ENCODE data around the gene GNAT1. TPM values are rescaled to one million over a fixed set of nuclear protein-coding genes. Genes with fewer than 3 reads are reported as not detected.

GNAT1 gene
- total RNA-seq, 2 experiments from 2014 or later = not detected

DNA sequence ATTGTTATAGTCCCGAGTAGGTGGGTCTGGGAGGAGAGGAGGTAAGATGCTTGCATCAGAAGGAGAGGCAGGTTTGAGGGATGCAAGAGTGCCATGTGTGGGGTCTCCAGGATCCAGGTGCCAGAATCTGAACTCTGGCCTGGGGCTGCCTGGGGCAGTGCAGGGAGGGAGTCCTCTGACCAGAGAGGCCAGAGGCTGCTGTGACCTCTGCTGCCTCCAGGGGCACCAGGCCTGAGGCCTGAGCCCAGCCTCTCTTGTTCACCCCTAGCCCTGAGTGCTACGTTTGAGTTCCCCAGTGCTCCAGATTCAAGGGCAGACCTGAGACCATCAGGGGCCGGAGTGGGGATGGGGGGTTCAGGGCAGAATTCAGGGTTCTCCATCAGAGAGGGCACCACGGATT lies 21.1 kb downstream of the GNAT1 start:
- H3K36me3 Mint-ChIP-seq (ENCODE audit: low read depth) = no peaks in the 10 kb centered on the region
- DNase-seq = no peak
- H3K27me3 Mint-ChIP-seq = peaks cover 6% of the 10 kb centered on the region
- ChIA-PET POLR2A (no interaction called here), CTCF (interaction anchor here (0.8 to 4.5 kb wide), 3 partner anchors 13 to 18 kb away, joined by 3 to 27 read pairs (median 23); no protein-coding TSS in a partner anchor)
- H3K9me3 Mint-ChIP-seq = no peaks in the 10 kb centered on the region
- no peak overlapping the region for H3K4me3 Mint-ChIP-seq
- no peaks in the 10 kb centered on the region for H3K4me1 Mint-ChIP-seq
- H3K27ac Mint-ChIP-seq = peak overlapping the region; percentile 9

DNA sequence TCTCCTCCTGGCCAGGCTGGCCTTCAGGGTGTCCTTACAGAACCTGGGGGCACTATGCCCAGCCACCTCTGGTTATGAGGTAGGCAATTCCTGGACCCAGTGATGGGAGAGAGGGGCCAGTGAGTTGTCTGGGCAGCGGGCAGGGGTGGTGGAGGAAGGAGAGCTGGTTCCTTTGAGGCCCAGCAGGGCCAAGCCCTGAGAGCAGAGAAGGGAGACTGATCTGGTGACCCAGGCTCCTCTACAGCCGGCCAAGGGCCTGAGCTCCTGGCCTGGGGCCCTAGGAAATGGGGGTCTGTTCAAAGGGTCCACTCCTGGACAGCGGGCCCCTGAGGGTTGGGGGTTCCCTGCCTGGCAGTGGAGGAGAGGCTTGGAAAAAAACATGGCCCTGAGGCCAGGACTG lies 21.6 kb downstream of the GNAT1 start:
- Mint-ChIP-seq H3K9me3 (no peaks in the 10 kb centered on the region), H3K36me3 (ENCODE audit: low read depth) (no peaks in the 10 kb centered on the region), H3K27me3 (peaks cover 2% of the 10 kb centered on the region), H3K27ac (no peak overlapping the region), H3K4me3 (no peak overlapping the region), H3K4me1 (no peaks in the 10 kb centered on the region)
- CTCF ChIA-PET = interaction anchor here (0.9 to 4.5 kb wide), 3 partner anchors 12 to 33 kb away, joined by 4 to 27 read pairs (median 5); no protein-coding TSS in a partner anchor
- no peak for DNase-seq
- POLR2A ChIA-PET = no interaction called here

DNA sequence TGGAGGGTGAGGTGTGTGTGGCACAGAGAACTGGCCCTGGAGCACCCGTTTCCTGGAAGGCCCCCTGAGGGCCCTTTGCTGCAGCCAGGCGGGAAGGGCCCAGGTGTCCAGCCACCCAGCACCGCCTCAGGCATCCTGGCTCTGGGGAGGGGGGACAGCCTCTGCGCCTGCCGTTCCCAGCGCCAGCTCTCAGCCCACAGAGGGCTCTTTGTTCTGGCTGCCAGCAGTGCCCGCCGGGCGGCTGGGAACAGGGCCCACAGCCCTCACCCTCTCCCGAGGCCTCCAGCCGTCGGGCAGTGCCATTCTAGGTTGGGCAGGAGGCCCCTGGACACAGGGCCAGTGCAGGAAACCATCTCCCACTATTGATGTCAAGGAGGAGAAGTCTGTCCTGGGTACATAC lies 22.0 kb downstream of the GNAT1 start:
- H3K4me3 Mint-ChIP-seq = no peak overlapping the region
- POLR2A ChIA-PET = no interaction called here

DNA sequence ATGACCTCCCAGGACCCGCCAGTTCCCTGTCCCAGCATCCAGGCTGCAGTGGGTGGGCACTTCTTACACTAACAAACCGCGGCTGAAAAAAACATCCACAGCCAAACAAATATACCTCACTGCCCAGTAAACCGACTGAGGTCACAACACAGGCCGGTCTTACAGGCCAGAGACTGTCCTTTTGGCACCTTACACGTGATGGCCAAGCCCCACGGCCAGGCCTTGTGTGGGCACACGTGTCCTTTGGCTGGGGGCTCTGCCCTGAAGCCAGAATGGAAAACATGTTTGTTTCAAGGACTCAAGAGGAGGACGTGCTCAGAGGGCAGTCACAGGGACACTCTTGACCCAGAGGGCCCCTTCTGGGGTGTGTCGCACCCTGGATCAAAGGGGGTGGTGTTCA lies 23.4 kb downstream of the GNAT1 start:
- no peak for DNase-seq
- CTCF ChIA-PET = interaction anchor here (0.8 to 17.4 kb wide), 5 partner anchors 11 to 83 kb away, joined by 3 to 175 read pairs (median 4); no protein-coding TSS in a partner anchor
- POLR2A ChIA-PET = interaction anchor here (0.5 kb wide), 1 partner anchor 601 kb away, joined by 3 read pairs; no protein-coding TSS in a partner anchor
- Mint-ChIP-seq H3K27me3 (no peaks in the 10 kb centered on the region), H3K4me1 (no peaks in the 10 kb centered on the region), H3K4me3 (no peak overlapping the region), H3K9me3 (no peaks in the 10 kb centered on the region), H3K36me3 (ENCODE audit: low read depth) (no peaks in the 10 kb centered on the region), H3K27ac (no peak overlapping the region)

More for the DNA sequence above, 22.0 kb downstream of the GNAT1 start:
- no peak overlapping the region for H3K27ac Mint-ChIP-seq
- no peaks in the 10 kb centered on the region for H3K36me3 Mint-ChIP-seq (ENCODE audit: low read depth)
- no peaks in the 10 kb centered on the region for H3K9me3 Mint-ChIP-seq
- no peak for DNase-seq
- H3K27me3 Mint-ChIP-seq = peaks cover 2% of the 10 kb centered on the region
- H3K4me1 Mint-ChIP-seq = no peaks in the 10 kb centered on the region
- CTCF ChIA-PET = interaction anchor here (0.9 to 17.4 kb wide), 3 partner anchors 11 to 33 kb away, joined by 4 to 175 read pairs (median 5); no protein-coding TSS in a partner anchor

DNA sequence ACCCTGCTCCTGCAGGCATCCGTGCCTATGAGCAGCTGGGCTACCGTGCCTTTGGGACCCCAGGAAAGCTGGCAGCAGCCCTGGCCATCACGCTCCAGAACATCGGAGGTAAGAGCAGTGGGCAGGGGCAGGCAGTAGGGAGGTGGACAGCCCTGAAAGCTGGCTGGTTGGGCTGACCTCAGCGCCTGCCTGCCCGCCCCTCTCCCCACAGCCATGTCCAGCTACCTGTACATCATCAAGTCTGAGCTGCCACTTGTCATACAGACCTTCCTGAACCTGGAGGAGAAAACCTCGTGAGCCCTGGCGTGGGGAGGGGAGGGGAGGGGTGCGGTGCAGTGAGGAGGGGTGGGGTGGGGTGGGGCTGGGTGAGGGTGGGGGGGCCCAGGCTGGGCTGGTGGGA lies 24.1 kb downstream of the GNAT1 start:
- no peak overlapping the region for H3K4me3 Mint-ChIP-seq
- H3K27me3 Mint-ChIP-seq = no peaks in the 10 kb centered on the region
- H3K4me1 Mint-ChIP-seq = no peaks in the 10 kb centered on the region
- no peaks in the 10 kb centered on the region for H3K36me3 Mint-ChIP-seq (ENCODE audit: low read depth)
- ChIA-PET POLR2A (interaction anchor here (0.5 kb wide), 1 partner anchor 602 kb away, joined by 3 read pairs; no protein-coding TSS in a partner anchor), CTCF (interaction anchor here (0.6 to 17.4 kb wide), 6 partner anchors 11 to 139 kb away, joined by 3 to 175 read pairs (median 4); no protein-coding TSS in a partner anchor)
- DNase-seq = no peak
- H3K9me3 Mint-ChIP-seq = no peaks in the 10 kb centered on the region
- no peak overlapping the region for H3K27ac Mint-ChIP-seq

DNA sequence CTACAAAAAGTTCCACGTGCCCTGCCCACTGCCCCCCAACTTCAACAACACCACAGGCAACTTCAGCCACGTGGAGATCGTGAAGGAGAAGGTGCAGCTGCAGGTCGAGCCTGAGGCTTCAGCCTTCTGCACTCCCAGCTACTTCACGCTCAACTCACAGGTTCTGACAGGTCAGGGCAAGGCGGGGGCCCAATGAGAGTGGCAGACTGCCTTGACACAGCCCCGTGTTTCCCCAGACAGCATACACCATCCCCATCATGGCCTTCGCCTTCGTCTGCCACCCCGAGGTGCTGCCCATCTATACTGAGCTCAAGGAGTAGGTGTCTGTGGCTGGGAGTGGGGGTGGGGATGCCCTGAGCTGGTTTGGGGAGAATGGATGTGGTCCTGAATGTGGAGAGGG lies 26.3 kb downstream of the GNAT1 start:
- ChIA-PET CTCF (interaction anchor here (1.0 to 17.4 kb wide), 6 partner anchors 8 to 97 kb away, joined by 3 to 175 read pairs (median 4); no protein-coding TSS in a partner anchor), POLR2A (no interaction called here)
- H3K36me3 Mint-ChIP-seq (ENCODE audit: low read depth) = no peaks in the 10 kb centered on the region
- H3K4me1 Mint-ChIP-seq = no peaks in the 10 kb centered on the region
- no peaks in the 10 kb centered on the region for H3K27me3 Mint-ChIP-seq
- no peak overlapping the region for H3K4me3 Mint-ChIP-seq
- no peak overlapping the region for H3K27ac Mint-ChIP-seq
- no peak for DNase-seq
- no peaks in the 10 kb centered on the region for H3K9me3 Mint-ChIP-seq

DNA sequence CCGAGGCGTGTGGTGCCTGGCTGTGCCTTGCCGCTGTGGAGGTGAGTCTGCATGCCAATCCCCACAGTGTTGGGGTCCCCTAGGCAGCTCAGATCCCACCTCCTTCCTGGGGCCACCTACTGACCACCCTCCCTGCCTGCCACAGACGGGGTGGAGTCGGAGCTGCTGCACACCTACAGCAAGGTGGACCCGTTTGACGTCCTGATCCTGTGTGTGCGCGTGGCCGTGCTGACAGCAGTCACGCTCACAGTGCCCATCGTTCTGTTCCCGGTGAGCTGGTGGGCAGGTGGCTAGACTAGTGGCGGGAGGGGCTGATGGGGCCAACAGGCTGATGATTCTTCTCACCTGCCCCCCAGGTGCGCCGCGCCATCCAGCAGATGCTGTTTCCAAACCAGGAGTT lies 27.0 kb downstream of the GNAT1 start:
- Mint-ChIP-seq H3K9me3 (no peaks in the 10 kb centered on the region), H3K36me3 (ENCODE audit: low read depth) (no peaks in the 10 kb centered on the region), H3K27ac (no peak overlapping the region), H3K4me1 (no peaks in the 10 kb centered on the region), H3K27me3 (no peaks in the 10 kb centered on the region), H3K4me3 (no peak overlapping the region)
- ChIA-PET POLR2A (no interaction called here), CTCF (interaction anchor here (1.1 to 17.4 kb wide), 8 partner anchors 8 to 98 kb away, joined by 3 to 175 read pairs (median 4); partner anchors contain the start of gene SLC38A3)
- DNase-seq = no peak

DNA sequence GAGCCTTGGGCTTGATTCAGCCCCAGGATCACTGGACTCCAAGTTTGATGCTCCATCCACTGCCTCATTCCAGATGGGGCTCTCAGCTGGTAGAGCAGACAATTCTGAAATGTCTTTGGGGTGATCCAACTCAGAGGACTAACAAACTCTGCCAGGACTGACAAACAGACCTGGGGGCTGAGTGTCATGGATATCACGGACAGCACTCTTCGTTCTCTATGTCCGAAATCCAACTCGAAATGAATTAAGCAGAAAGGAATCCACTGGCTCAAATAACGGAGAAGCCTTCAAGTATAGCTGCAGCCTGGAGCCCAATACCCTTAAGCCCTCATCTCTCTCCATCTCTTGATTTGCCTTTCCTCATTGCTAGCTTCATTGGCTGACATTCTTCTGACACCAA lies 27.9 kb downstream of the GNAT1 start:
- Mint-ChIP-seq H3K27ac (no peak overlapping the region), H3K4me1 (peaks cover 2% of the 10 kb centered on the region), H3K36me3 (ENCODE audit: low read depth) (no peaks in the 10 kb centered on the region), H3K4me3 (no peak overlapping the region), H3K9me3 (no peaks in the 10 kb centered on the region), H3K27me3 (peaks cover 3% of the 10 kb centered on the region)
- DNase-seq = no peak
- ChIA-PET CTCF (interaction anchor here (0.6 to 17.4 kb wide), 8 partner anchors 9 to 98 kb away, joined by 3 to 175 read pairs (median 4); partner anchors contain the start of gene SLC38A3), POLR2A (no interaction called here)

DNA sequence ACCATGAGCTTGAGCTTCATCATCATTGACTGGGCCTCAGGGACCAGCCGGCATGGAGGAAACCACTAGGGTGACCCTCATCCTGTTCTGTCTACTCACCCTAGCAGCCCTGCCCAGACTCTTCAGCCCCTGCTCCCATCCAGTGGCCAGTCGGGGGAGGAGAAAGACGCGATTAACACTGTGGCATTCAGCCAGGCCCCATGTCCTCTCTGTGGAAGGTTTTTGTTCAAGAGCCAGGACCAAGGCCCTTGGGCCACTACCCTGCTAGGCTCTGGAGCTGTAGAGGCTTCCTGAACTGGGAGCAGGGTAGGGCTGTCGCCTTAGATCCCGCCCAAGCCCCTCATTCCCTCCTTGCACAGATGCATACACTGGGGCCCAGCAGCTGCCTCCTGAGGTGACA lies 28.7 kb downstream of the GNAT1 start:
- ChIA-PET POLR2A (no interaction called here), CTCF (interaction anchor here (0.9 to 17.4 kb wide), 7 partner anchors 9 to 64 kb away, joined by 3 to 175 read pairs (median 3); partner anchors contain the start of gene SLC38A3)
- Mint-ChIP-seq H3K4me1 (peaks cover 2% of the 10 kb centered on the region), H3K36me3 (ENCODE audit: low read depth) (no peaks in the 10 kb centered on the region), H3K9me3 (no peaks in the 10 kb centered on the region), H3K4me3 (no peak overlapping the region), H3K27me3 (peaks cover 6% of the 10 kb centered on the region), H3K27ac (no peak overlapping the region)
- DNase-seq = no peak

DNA sequence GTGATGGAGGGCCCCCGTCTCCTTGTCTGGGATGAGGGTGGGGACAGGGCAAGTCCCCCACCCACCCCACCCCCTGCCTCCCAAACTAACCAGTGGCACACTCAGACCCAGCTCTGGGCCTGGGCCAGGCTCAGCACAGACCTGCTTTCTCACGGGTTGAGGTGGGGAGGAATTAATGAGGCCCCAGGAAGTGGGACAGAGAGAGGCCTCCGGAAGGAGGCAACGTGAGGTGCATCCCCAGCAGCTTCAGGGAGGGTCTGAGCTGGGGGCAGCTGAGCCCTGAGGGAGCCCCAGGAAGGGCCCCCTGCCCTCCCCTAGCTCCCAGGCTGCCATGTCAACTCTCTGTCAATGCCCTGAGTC lies 29.6 kb downstream of the GNAT1 start:
- H3K9me3 Mint-ChIP-seq = no peaks in the 10 kb centered on the region
- no peaks in the 10 kb centered on the region for H3K36me3 Mint-ChIP-seq (ENCODE audit: low read depth)
- H3K27ac Mint-ChIP-seq = peak overlapping the region; percentile 72
- peaks cover 7% of the 10 kb centered on the region for H3K4me1 Mint-ChIP-seq
- H3K4me3 Mint-ChIP-seq = no peak overlapping the region
- POLR2A ChIA-PET = no interaction called here
- peaks cover 10% of the 10 kb centered on the region for H3K27me3 Mint-ChIP-seq
- DNase-seq = no peak
- CTCF ChIA-PET = interaction anchor here (0.6 to 17.4 kb wide), 5 partner anchors 10 to 46 kb away, joined by 3 to 175 read pairs (median 4); no protein-coding TSS in a partner anchor

DNA sequence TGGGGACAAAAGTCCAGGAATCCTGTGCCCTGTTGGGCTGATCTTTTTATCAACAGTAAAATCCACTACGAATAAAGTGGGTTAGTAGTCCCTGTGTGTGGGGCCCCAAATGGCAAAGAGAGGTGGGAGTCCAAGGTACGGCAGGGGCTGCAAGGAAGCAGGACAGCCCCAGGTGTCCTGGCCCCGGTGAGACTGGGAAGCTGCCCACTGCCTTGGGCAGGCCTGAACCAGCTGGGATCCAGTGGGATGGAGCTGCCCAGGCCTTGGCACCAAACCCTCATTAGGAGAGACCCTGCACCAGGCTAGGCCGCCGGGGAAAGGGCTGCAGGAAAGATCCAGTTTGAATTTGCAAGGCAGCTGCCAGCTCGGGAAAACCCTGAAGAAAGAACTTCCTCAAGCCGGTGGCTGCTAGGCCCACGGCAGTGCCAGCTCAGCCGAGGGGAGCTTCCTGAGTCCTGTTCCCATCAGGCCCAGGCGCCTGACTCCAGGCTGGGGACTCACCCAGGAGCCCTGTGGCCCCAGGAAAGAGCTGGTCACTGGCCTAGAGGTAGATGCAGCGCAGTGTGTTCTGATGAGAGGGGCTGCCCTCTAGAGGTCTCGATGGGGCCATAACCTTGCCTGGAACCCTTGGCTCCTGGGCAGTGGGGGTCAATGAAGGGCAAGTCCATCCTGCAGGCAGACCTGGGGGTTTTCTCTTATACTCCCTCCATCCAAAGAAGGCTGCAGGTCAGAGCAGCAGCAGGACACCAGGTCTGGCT lies 30.2 kb downstream of the GNAT1 start:
- ChIA-PET CTCF (interaction anchor here (0.6 to 17.4 kb wide), 5 partner anchors 10 to 84 kb away, joined by 3 to 175 read pairs (median 4); no protein-coding TSS in a partner anchor), POLR2A (interaction anchor here (0.6 kb wide), 1 partner anchor 18 kb away, joined by 3 read pairs; no protein-coding TSS in a partner anchor)
- peaks cover 10% of the 10 kb centered on the region for H3K27me3 Mint-ChIP-seq
- H3K27ac Mint-ChIP-seq = peak overlapping the region; percentile 72
- no peaks in the 10 kb centered on the region for H3K36me3 Mint-ChIP-seq (ENCODE audit: low read depth)
- H3K9me3 Mint-ChIP-seq = no peaks in the 10 kb centered on the region
- H3K4me3 Mint-ChIP-seq = no peak overlapping the region
- H3K4me1 Mint-ChIP-seq = peaks cover 11% of the 10 kb centered on the region
- DNase-seq = no peak

DNA sequence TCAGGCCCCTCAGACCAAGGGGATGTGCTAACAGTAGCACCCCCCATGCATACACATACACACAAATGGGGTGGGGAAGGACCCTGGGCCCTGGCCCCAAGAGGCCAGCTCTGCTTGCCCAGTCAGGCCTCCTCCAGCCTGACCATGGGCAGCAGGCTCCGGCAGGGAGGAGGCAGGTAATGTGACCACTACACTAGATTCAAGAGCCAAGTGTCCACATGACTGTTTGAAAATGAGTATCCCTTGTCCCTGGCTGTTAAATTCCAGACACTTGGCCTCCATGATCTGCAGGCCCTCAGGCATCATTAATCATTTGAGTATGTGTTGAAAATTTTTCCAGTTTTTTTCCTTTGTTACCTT lies 30.7 kb downstream of the GNAT1 start:
- Mint-ChIP-seq H3K4me3 (no peak overlapping the region), H3K27me3 (peaks cover 10% of the 10 kb centered on the region), H3K9me3 (no peaks in the 10 kb centered on the region), H3K36me3 (ENCODE audit: low read depth) (no peaks in the 10 kb centered on the region), H3K27ac (no peak overlapping the region), H3K4me1 (peaks cover 17% of the 10 kb centered on the region)
- CTCF ChIA-PET = interaction anchor here (1.0 to 17.4 kb wide), 3 partner anchors 24 to 85 kb away, joined by 3 to 175 read pairs (median 6); no protein-coding TSS in a partner anchor
- POLR2A ChIA-PET = interaction anchor here (0.6 kb wide), 1 partner anchor 19 kb away, joined by 3 read pairs; no protein-coding TSS in a partner anchor
- no peak for DNase-seq

DNA sequence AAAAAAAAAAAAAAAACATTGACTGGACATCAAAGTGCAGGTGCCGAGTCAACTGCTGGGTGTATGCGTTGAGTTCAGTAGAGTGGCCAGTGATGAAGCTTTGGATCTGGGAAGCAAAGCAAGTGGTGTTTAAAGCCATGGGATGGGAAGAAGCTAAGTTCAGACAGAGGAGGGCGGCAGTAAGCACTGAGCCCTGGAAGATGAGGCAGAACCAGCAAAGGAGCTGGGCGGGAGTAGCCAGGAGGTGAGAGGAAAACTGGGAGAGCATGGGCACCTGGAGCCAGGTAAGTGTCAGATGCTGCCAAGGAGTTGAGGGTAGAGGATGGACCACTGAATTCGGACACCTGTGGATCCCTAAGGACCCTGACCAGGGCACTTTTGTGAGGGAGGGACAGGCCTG lies 33.2 kb downstream of the GNAT1 start:
- Mint-ChIP-seq H3K4me3 (no peak overlapping the region), H3K9me3 (no peaks in the 10 kb centered on the region)

More for the DNA sequence above, 33.2 kb downstream of the GNAT1 start:
- CTCF ChIA-PET = interaction anchor here (0.6 to 17.4 kb wide), 14 partner anchors 11 to 108 kb away, joined by 3 to 212 read pairs (median 6); partner anchors contain the start of gene GNAI2
- DNase-seq = no peak
- POLR2A ChIA-PET = interaction anchor here (0.6 kb wide), 1 partner anchor 99 kb away, joined by 4 read pairs; no protein-coding TSS in a partner anchor
- H3K27ac Mint-ChIP-seq = no peak overlapping the region
- H3K36me3 Mint-ChIP-seq (ENCODE audit: low read depth) = no peaks in the 10 kb centered on the region
- H3K27me3 Mint-ChIP-seq = peaks cover 10% of the 10 kb centered on the region
- peaks cover 32% of the 10 kb centered on the region for H3K4me1 Mint-ChIP-seq
